Testis (tissue), 3 donors: ENCODE data around the gene SLC35E1. TPM values are rescaled to one million over a fixed set of nuclear protein-coding genes. Genes with fewer than 3 reads are reported as not detected.
"Not testable (repeated sequence)": the region's sequence is repeated elsewhere in the genome, so short reads cannot be mapped to it uniquely, and the experiment has no call there.

Source experiments
- DNase-seq: peaks from one replicate; pipeline ENCODE4 v3.0.0-alpha.2; 2019
- H3K27ac ChIP-seq, 2 donors: fragments of 200-600 bp; sonication (generic); one replicate each; pipeline ENCODE4 v1.5.1; 2019
- H3K27me3 ChIP-seq: fragments of 200-600 bp; sonication (generic); one replicate; pipeline ENCODE4 v1.5.1; 2019
- H3K36me3 ChIP-seq: fragments of 200-600 bp; sonication (generic); one replicate; pipeline ENCODE4 v1.5.1; 2017; ENCODE audit warnings: low read depth; ENCODE audit errors: missing control alignments
- H3K4me1 ChIP-seq: fragments of 200-600 bp; sonication (generic); one replicate; pipeline ENCODE4 v1.5.1; 2019
- H3K4me3 ChIP-seq, 2 donors: fragments of 200-600 bp; sonication (generic); one replicate each; pipeline ENCODE4 v1.5.1; 2017 to 2019
- H3K9me3 ChIP-seq: fragments of 200-600 bp; sonication (generic); one replicate; pipeline ENCODE4 v1.5.1; 2017
- CTCF ChIP-seq, 3 experiments: fragments of 450-650 bp in 2 of 3; fragments of 200-600 bp in 1 of 3; sonication (generic) in 1 of 3; IDR thresholded peaks; one replicate each; pipeline ENCODE4 v1.5.1; 2016 to 2019; ENCODE audit warnings: antibody characterized with exemption in 3 of 3, mild to moderate bottlenecking in 2 of 3, moderate library complexity in 1 of 3
- POLR2A ChIP-seq: fragments of 450-650 bp; IDR thresholded peaks from one replicate; pipeline ENCODE4 v1.6.1; 2017; ENCODE audit warnings: antibody characterized with exemption, mild to moderate bottlenecking, moderate library complexity
- WGBS, 2 donors: methylation state at CpG; one replicate each; pipeline ENCODE4 v1.1.5; 2018; 5-methylcytosine and 5-hydroxymethylcytosine counted together
- intact Hi-C: fragments of 100-400 bp; cut with DNase I; formaldehyde crosslinking; loops from one replicate; pipeline ENCODE4 v1.15.1; 2023; ENCODE audit warnings: low total_unique reads
- polyA plus RNA-seq: library from polyadenylated mRNA; stranded (reverse); fragments of 350-450 nt; fragmentation: Illumina TruSeq; extraction: RNeasy Lipid Tissue Mini Kit (QIAGEN cat#74804); gene quantifications from one replicate; pipeline ENCODE4 v1.2.3, GENCODE V29; 2014; ENCODE audit warnings: low read depth, low replicate concordance; ENCODE audit not compliant: insufficient read depth
- total RNA-seq, 2 donors: library from RNA; depleted of rRNA; stranded (reverse); fragments of >200 nt; gene quantifications; one replicate each; pipeline ENCODE4 v1.2.3, GENCODE V29; 2016

Gene SLC35E1
- total and polyA plus RNA-seq, 3 donors from 2014 or later, result 20.3 to 56.3 (median 54.0) TPM

GRCh38 chr19:16561382-16561781, 10.8 kb downstream of the SLC35E1 start:
- DNase-seq, result no peak
- TF ChIP-seq POLR2A (no peak), CTCF (IDR thresholded peaks at IDR 0.05) (no peak)
- Histone ChIP-seq H3K9me3 (no peaks in the 10 kb centered on the region), H3K36me3 (no peaks in the 10 kb centered on the region), H3K27ac (no peak overlapping the region), H3K4me3 (no peak overlapping the region), H3K4me1 (no peaks in the 10 kb centered on the region), H3K27me3 (no peaks in the 10 kb centered on the region)
- 85 to 87% methylated on average over 8 of the region's 8 CpGs for WGBS, 2 donors
- intact Hi-C loops, result no loop called here

GRCh38 chr19:16559780-16560276, 12.4 kb downstream of the SLC35E1 start:
- Histone ChIP-seq H3K27me3 (no peaks in the 10 kb centered on the region), H3K27ac (no peak overlapping the region), H3K9me3 (no peaks in the 10 kb centered on the region), H3K4me3 (no peak overlapping the region), H3K36me3 (no peaks in the 10 kb centered on the region), H3K4me1 (no peaks in the 10 kb centered on the region)
- intact Hi-C loops, result no loop called here
- 91 to 95% methylated on average over 10 of the region's 10 CpGs for WGBS, 2 donors
- TF ChIP-seq POLR2A (no peak), CTCF (IDR thresholded peaks at IDR 0.05) (no peak)
- DNase-seq, result no peak

- Histone ChIP-seq H3K36me3 (no peaks in the 10 kb centered on the region), H3K27me3 (no peaks in the 10 kb centered on the region), H3K4me3 (no peak overlapping the region), H3K27ac (no peak overlapping the region), H3K4me1 (no peaks in the 10 kb centered on the region), H3K9me3 (no peaks in the 10 kb centered on the region)
- 91 to 92% methylated on average over 8 of the region's 8 CpGs for WGBS, 2 donors
- DNase-seq, result no peak
- intact Hi-C loops, result no loop called here
- TF ChIP-seq POLR2A (no peak), CTCF (IDR thresholded peaks at IDR 0.05) (no peak)
Measured at GRCh38 chr19:16554776-16555175, 17.4 kb downstream of the SLC35E1 start.

GRCh38 chr19:16551902-16552301, 20.3 kb downstream of the SLC35E1 start:
- 94 to 96% methylated on average over 6 of the region's 6 CpGs for WGBS, 2 donors
- H3K4me3 ChIP-seq, H3K4me1 ChIP-seq, H3K27me3 ChIP-seq, intact Hi-C loops, DNase-seq, H3K27ac ChIP-seq, H3K36me3 ChIP-seq, H3K9me3 ChIP-seq: not testable (repeated sequence)

GRCh38 chr19:16548956-16549355, 23.3 kb downstream of the SLC35E1 start:
- WGBS, 2 donors, result 89 to 91% methylated on average over 4 of the region's 4 CpGs
- intact Hi-C loops, result no loop called here
- no peak overlapping the region for H3K27ac ChIP-seq
- no peaks in the 10 kb centered on the region for H3K36me3 ChIP-seq
- no peaks in the 10 kb centered on the region for H3K4me1 ChIP-seq
- TF ChIP-seq POLR2A (no peak), CTCF (IDR thresholded peaks at IDR 0.05) (no peak)
- no peak for DNase-seq
- no peaks in the 10 kb centered on the region for H3K9me3 ChIP-seq
- no peak overlapping the region for H3K4me3 ChIP-seq
- no peaks in the 10 kb centered on the region for H3K27me3 ChIP-seq
